GM12872 (cell line): ENCODE results near the gene AP5S1.

Experiments used
- CTCF ChIP-seq: IDR thresholded peaks from 3 replicates; pipeline ENCODE4 v1.5.1; 2011; ENCODE audit warnings: low read depth, mild to moderate bottlenecking, low read length, moderate library complexity; ENCODE audit not compliant: insufficient read depth

Gene AP5S1

GRCh38 chr20:3828798-3829197, 8.5 kb downstream of the AP5S1 start:
- no peak for TF ChIP-seq CTCF

GRCh38 chr20:3836132-3836531, 15.8 kb downstream of the AP5S1 start:
- TF ChIP-seq CTCF, result no peak

- TF ChIP-seq CTCF, result no peak
Measured at GRCh38 chr20:3839328-3839727, 19.0 kb downstream of the AP5S1 start.

- no peak for TF ChIP-seq CTCF
Measured at GRCh38 chr20:3842348-3842930, 22.1 kb downstream of the AP5S1 start.

- TF ChIP-seq CTCF, result no peak
Measured at GRCh38 chr20:3843490-3843889, 23.1 kb downstream of the AP5S1 start.

GRCh38 chr20:3846378-3846739, 26.0 kb downstream of the AP5S1 start:
- no peak for TF ChIP-seq CTCF

- no peak for TF ChIP-seq CTCF
Measured at GRCh38 chr20:3846740-3847428, 26.5 kb downstream of the AP5S1 start, which contains the start of gene MAVS. MAVS (plus strand) TSS chr20:3846834; CDS start chr20:3854625, 7,791 bp downstream.
